ENCODE measurements around the gene ARMC9. TPM values are rescaled to one million over a fixed set of nuclear protein-coding genes. Genes with fewer than 3 reads are reported as not detected.
"Not testable (repeated sequence)": the region's sequence is repeated elsewhere in the genome, so short reads cannot be mapped to it uniquely, and the experiment has no call there.

The ARMC9 gene
- total RNA-seq, 2 donors from 2014 or later = 31.6 to 61.9 TPM

DNA sequence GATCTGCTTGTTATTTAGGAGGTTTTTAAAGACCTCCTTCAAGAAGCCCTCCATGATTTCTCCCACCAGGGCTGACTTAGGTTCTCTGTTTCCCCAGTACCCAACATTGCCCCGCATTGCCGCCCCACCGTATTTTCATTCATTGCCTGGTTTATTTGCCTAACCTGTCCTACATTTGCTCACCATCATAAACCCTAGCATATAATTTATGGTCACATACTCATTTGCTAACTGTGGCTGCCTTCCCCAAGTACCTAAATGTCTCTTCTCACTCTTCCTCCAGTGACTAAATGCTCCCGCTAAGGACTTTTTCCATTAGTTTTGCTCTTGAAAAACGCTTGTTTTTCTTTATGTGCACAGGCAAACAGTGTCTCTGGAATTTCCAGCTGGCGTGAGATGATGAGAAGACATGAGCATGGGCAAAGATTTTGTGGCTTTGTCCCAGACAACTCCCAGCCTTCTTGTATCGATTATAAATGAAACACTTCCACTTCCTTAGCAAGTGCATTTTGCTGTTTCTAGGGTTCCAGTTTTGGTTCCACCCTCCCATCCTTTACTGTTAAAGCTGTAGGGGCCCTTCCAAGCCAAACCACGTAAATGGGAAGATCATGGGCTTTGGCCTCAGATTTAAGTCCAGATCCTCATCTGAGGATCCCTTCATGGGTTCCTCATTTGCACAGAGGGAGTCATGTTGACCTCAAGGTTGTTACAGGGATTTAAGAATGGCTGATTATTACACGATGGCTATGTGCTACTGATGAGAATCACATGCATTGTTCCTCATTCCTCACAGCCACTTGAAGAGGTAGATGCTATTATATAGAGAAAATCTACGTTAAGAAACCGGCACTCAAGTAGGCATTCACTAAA, 21.0 kb upstream of the ARMC9 start:
- intact Hi-C loops (cut with DNase I) = no loop called here

DNA sequence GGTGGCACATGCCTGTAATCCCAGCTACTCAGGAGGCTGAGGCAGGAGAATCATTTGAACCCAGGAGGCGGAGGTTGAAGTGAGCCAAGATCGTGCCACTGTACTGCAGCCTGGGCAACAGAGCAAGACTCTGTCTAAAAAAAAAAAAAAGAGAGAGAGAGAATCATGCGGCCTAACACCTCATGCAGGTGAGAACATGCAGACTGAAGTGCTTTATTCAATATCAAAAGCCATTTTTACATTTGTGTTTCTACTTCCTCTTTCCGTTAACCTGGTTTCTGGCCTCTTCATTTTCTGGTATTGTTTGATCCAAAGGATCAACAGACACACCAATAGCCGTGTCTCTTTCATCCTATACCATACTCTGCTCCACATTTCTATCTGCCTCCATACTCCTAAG, 19.6 kb upstream of the ARMC9 start:
- intact Hi-C loops (cut with DNase I); DNase-seq (ENCODE audit: low spot score): not testable (repeated sequence)

More for the DNA sequence above, 21.0 kb upstream of the ARMC9 start:
- no peak for DNase-seq (ENCODE audit: low spot score)

DNA sequence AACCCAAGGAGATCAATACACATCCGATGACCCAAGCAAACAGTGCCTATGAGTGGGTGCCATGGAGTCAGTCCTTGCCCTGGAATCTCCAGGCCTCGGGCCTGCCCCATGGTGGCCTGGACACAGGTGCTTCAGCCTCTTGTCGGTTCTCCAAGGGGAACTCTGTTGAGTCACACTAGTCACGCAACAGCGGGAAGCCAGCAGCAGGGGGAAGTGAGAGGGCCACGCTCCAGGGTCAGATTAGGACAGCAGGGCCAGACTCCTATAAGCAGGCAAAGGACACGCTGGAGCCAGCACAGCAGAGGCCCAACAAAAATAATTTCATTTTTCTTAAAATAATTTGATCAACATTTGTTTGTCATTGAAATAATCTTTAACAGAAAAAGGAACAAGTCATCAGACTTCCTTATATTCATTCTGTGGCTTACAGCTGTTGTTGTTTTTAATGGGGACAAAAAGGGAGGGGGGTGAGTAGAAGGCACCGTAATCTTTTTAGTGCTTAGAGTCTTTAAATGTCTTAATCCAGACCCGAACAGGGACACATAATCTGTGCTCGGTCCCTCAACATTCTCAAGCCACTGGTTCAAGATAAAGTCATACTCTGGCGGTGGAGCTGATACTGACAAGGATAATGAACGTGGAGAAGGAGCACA, 16.4 kb upstream of the ARMC9 start:
- intact Hi-C loops (cut with DNase I) = no loop called here
- peak; percentile 93 for DNase-seq (ENCODE audit: low spot score)

DNA sequence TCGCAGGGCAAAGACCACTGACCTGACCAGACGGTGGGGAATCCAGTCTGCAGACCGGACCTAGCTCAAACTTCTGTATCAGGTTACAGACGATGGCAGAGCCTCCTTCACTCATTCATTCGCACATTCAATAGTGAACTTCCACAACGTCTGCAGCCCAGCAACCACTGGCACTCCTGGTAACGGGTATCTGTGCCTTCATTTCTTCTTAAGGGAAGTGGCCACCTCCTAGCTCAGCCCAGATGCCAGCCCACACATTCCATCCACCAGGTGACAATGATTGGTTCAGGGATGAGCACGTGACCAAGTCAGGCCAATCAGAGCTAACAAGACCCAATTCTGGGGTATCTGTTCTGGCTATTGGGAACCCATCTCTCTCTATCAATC, 15.9 kb upstream of the ARMC9 start:
- no peak for DNase-seq (ENCODE audit: low spot score)
- intact Hi-C loops (cut with DNase I) = no loop called here

DNA sequence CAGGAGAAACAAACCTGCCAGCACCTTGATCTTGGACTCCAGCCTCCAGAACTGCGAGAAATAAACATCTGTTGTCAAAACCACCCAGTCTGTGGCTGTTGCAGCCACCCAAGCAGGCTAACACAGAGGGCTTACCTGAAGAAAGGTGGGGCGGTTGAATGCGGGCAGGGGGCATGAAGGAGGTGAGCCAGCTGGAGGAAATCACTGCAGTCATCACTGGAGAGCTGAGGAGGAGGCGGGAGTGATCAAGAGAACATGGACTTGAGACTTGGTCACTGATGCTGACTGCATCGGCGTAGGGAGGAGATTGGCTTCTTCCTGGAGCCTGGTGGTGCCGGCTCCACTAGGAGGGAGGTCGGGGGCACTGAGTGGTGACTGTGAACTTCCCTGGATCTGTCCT, 14.6 kb upstream of the ARMC9 start:
- intact Hi-C loops (cut with DNase I) = no loop called here
- DNase-seq (ENCODE audit: low spot score) = no peak

DNA sequence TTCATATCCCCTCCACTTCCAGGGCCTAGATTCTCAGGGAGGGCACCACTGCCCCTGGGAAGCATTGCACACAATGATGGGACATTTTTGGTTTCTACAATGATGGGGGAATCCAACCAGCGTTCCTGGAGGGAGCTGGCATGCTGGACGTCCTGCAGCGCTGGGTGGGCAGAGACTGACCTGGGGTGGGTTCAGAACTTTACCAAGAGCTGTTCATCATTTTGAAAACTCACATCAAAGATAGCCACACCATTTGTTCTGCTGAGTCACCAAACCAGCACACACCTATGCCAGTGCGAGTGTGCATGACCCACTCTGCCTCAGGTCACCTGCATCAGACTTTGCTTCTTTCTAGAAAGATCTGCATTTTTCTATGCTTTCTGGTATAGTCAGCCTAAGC, 14.1 kb upstream of the ARMC9 start:
- intact Hi-C loops (cut with DNase I) = no loop called here
- DNase-seq (ENCODE audit: low spot score) = no peak

DNA sequence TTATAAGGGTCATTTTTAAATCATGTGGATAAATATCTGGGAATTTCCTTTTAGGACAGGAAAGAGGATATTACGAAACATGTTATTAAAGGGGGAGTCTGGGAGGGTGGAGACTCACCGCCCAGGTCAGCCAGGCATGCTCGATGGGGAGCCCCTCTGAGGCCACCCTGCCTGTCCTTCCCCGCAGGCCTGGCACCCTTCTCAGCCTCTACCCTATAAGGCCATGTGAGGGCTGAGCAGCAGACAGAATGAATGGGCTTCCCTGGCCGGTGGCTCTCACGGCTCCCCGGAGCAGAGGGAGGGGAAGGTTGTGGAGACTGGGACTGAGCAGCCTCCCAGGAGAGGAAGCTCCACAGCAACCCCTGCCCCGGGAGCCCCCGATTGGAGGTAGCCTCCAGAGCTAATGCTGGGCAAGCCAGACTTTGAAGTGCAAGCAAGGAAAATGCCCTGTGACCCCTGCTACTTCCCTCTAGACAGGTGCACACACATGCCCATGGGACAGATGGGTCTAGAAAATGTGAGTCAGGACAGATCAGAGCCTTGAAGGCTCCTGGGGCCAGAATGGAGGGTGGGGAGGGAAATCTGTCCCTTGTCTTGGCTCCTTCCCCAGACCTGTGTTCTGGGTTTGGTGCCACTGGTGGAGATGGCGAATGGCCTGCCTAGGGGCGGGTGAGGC, 13.2 kb upstream of the ARMC9 start:
- no peak for DNase-seq (ENCODE audit: low spot score)
- intact Hi-C loops (cut with DNase I) = no loop called here

DNA sequence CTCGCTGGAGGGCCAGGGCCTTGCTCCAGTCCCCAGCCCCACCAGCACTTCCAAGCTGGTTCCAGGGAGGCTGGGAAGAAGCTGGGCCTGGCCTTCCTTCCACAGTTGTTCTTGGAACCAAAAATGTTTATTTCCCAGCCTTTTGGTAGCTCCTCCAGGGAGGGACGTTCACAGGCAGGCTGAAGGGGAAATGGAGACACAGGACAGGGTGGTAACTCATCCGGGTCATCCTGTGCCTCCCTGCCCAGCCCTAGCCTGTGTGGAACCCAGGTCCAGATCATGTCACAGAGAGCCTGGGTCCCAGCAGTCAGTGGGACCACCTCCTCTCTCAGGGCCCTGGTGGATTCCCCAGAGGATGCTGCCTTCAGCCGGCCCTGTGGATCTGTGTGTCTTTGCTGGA, 12.5 kb upstream of the ARMC9 start:
- intact Hi-C loops (cut with DNase I) = no loop called here
- no peak for DNase-seq (ENCODE audit: low spot score)

DNA sequence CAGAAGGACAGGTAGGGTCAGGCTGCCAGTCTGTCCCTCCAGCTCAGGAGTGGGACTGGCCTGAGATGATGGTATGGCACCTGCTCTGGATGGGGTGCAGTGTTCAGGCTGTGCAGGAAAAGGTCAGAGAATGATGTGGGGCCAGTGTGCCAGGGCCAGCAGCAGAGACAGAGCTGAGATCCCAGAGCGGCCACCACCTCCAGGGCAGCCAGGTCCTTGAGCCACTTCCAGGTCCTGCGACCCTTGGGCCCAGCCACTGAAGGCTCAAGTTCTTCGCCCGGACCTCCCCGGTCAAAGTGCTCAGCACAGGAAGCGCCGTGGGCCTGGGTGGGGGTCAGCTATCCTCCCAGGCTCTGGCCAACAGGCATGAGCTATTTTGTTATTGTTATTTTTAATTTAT, 12.1 kb upstream of the ARMC9 start:
- intact Hi-C loops (cut with DNase I) = no loop called here
- no peak for DNase-seq (ENCODE audit: low spot score)

DNA sequence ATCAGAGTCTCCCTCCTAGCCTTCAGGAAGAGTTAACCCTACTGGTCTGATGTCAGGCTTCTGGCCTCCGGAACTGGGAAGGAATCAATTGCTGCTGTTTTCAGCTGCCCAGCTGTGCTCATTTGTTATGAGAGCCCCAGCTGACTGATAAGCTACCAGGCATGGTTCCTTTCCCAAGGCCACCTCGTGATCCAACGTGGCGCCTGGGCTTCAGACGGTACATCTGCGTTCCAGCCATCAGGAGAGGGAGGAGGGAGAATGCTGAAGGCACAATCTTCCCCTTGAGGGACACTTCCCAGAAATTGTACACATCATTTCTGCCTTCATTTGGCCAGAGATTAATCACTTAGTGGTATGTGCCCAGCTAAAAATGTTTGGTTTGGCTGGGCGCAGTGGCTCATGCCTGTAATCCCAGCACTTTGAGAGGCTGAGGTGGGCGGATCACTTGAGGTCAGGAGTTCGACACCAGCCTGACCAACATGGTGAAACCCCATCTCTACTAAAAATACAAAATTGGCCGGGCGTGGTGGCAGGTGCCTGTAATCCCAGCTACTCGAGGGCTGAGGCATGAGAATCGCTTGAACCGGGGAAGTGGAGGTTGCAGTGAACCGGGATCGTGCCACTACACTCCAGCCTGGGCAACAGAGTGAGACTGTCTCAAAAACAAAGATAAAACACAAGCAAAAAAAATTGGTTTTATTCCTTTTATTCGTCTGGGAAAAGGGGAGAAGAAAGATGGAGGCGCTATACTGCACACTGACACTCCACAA, 10.5 kb upstream of the ARMC9 start:
- peak; percentile 93 for DNase-seq (ENCODE audit: low spot score)
- intact Hi-C loops (cut with DNase I) = no loop called here

DNA sequence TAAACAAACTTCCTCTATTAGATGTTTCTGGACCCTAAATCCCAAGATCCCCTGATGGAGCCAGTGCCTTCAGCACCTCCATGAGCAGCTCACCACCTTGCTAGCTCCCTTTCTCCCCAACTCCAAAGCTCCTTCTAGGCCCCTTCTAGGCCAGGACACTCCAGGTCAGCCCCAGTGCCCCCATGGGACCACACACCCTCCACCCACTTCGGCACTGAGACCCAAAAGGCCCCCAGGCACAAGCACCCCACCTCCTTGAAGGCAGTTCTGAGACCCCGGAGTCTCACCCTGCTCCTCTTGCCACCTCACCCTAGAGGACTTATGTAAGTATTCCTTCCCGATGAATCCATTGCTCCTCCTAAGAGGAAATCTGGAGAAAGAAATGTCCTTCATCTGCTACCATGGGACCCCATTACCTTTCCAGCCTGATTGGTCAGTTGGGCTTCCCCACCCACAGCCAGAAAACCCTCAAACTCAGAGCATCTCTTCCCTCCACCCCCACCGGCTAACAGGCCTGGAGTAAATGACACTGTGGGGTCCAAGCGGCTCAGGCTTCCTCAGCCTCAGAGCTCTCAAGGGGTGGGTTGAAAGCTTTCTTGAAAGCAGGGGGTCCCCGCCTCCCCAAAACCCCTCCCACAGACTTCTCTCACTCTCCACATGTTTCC, 9.8 kb upstream of the ARMC9 start:
- intact Hi-C loops (cut with DNase I) = no loop called here
- no peak for DNase-seq (ENCODE audit: low spot score)

DNA sequence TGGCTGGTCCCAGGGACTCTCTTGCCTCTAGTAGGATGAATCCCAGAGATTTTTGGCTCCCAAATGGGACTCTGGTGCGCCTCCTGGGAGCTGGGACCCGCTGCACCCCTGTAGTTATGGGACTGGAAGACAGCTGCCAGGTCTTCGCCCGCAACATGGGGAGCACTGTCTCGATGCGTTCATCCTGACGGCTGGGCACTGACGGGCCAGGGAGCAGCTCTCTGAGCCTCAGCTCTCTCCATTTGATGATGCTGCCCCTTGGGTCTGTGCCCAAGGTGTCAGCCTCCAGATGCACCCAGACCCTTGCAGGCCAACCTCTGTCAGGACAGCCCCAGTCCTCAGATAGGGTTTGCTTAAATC, 9.3 kb upstream of the ARMC9 start:
- intact Hi-C loops (cut with DNase I) = no loop called here
- DNase-seq (ENCODE audit: low spot score) = no peak

DNA sequence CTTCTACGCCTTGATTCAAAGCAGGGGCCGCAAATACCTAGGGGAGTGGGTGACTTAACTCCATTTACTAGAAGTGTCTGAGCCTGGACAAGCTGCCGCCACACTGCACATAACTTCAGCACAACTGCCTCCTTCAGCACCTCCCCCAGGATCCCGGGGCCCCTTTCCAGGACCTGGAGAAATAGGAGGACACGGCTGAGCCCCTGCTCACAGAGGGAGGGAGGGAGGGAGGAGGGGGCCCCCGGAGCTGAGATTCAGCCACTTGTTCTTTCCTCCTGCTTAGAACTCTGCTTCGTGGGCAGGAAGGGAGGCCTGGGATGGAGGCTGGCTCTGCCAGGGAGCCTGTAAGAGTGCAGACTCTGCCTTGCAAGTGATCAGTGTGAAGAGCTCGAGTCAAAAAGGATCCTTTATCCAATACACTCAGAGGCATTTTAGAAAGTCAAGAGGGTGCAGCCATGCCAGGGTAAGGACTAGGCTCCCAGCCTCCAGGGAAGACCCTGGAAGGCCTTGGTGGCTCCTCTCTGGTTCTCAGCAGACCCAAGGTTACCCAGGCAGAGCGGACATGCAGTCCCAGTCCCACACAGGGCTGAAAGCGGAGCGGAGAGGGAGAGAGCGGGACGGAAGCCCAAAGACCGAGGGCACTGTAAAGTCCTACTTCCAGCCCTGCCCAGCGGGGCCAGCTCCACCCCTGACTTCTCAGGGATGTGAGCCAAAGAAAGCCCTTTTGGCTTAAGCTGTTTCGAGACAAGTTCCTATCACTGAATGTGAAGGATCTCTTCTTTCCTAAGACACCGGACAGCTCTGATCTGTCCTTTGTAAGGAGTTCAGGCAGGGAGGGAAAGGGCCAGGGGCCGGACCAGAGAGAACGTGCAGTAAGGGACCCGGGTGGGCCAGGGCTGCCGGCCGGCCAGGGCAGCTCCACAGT, 8.6 kb upstream of the ARMC9 start:
- intact Hi-C loops (cut with DNase I) = loop anchor here (5.0 kb wide), 2 partner anchors 78 to 83 kb away; no protein-coding TSS in a partner anchor
- DNase-seq (ENCODE audit: low spot score) = peak; percentile 90

DNA sequence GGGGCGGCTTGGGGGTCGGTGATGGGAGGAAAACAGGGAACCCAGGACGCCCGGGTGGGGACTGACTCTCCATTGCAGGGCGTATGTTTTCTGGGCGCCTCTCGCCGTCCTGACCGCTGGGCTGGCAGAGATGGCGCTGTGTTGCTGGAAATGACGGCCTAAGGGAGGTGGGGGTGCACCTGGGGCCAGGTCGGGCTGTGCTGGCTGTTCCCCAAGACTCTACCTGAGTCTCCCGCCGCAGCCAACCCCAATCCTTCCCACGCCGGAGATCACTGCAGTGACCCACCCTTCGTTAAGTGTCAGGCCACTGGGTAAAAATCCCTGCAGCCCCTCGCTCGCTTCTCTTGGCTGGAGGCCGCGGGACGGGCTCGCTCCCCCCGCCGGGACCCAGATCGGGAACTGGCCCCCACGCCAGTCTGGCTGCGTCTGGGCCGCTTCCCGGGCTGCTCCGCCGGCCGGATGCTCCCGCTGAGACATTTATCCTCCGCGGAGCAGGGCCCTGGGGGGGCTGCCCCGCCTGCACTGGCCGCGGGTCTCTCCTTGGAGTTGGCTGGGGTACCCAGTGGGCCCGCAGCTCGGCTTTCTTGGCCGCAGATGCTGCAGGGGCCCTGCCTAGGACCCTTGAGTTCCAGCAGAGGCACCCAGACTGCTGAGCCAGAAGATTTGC, 7.8 kb upstream of the ARMC9 start:
- intact Hi-C loops (cut with DNase I) = loop anchor here (5.0 kb wide), 2 partner anchors 78 to 83 kb away; no protein-coding TSS in a partner anchor
- peak; percentile 91 for DNase-seq (ENCODE audit: low spot score)

DNA sequence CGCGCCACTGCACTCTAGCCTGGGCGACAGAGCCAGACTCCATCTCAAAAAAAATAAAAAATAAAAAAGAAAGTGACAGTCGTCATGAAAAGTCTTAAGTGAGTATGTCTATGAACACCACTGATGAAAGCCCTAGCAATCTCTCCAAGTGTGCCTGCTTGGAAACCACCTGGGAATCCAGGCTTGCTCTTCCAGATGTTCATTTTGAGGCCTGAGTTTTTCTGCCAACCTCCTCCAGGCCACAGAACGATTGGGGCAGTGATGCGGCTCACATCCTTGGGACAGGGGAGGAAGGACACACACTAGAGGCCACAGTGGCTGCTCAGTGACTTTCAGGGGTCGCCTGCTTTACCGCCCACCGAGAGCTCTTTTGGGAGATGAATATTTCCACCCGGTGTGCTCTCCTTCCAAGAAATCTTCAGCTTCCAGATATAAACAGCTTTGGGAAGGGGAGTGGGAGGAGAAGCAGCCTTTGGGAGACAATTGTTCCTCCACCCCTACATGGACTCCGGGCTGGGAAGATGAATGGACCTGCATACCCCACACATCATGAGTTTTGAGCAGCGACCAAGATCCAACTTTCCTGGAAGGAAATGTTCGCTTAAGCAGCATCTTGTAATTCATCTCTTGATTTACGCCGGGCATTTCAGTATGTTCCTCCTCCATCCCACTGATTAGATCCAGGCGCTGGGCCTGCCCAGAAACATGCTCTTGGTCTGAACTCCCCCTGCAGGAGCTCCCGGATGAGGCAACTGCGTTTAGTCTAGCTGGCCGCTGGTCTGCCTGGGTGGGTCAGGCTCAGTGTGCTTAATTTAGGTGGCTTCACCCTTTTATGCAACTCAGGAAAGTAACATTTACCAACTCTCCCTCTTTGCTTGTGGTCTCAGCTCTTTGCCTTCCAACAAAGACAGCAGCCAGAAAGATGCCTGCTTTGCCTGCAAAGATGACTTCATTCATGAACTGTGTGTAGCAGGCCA, 6.2 kb upstream of the ARMC9 start:
- DNase-seq (ENCODE audit: low spot score) = peak; percentile 95
- intact Hi-C loops (cut with DNase I) = loop anchor here (5.0 kb wide), 2 partner anchors 80 to 85 kb away; no protein-coding TSS in a partner anchor

DNA sequence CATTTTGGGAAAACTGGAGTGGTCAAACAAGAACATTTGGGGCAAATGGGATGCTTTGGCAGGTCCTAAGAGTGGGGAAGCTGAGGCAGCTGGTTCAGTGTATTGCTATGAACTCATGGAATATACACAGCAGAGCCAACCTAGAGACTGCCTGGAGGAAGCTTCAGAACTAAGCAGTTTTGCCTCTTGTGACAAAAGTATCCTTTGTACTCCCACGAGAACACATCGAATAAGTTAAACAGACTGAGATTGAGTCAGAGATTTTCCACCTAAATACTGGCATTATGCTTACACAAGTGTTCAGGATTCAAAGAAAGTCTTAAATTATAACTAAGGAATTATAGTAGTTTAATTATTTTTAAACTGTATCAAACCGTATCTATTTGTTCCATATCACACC, 5.2 kb upstream of the ARMC9 start:
- intact Hi-C loops (cut with DNase I) = loop anchor here (1.0 to 5.0 kb wide), 3 partner anchors 29 to 86 kb away; no protein-coding TSS in a partner anchor
- no peak for DNase-seq (ENCODE audit: low spot score)
